HepG2 (cell line): ENCODE results near the gene BASP1.

Source experiments
- ATAD3A ChIP-seq: sonication (generic); formaldehyde crosslinking; IDR thresholded peaks from 2 replicates; pipeline ENCODE4 v1.4.0; 2020; ENCODE audit warnings: missing genetic modification reagents
- BCLAF1 ChIP-seq: fragments of 450-650 bp; IDR thresholded peaks from 2 replicates; pipeline ENCODE4 v1.6.1; 2017; ENCODE audit warnings: mild to moderate bottlenecking
- CTCF ChIP-seq: sonication (generic); formaldehyde crosslinking; IDR thresholded peaks from 2 replicates; pipeline ENCODE4 v1.5.0; 2020; ENCODE audit warnings: mild to moderate bottlenecking, missing genetic modification reagents, moderate library complexity
- DPF2 ChIP-seq: sonication (generic); formaldehyde crosslinking; IDR thresholded peaks from 2 replicates; pipeline ENCODE4 v1.4.0; 2020; ENCODE audit warnings: mild to moderate bottlenecking, low read depth, missing genetic modification reagents, borderline replicate concordance
- JARID2 ChIP-seq: sonication (generic); formaldehyde crosslinking; IDR thresholded peaks from 2 replicates; pipeline ENCODE4 v1.8.1; 2023; ENCODE audit warnings: missing genetic modification reagents, inconsistent platforms; ENCODE audit not compliant: insufficient replicate concordance
- KLF6 ChIP-seq: IDR thresholded peaks from 2 replicates; pipeline ENCODE4 v1.8.0; 2016; ENCODE audit warnings: missing biosample characterization, missing genetic modification reagents
- RFXANK ChIP-seq: IDR thresholded peaks from 2 replicates; pipeline ENCODE4 v1.6.1; 2016
- SYNCRIP ChIP-seq: fragments of 200-400 bp; formaldehyde crosslinking; IDR thresholded peaks from 2 replicates; pipeline ENCODE4 v1.6.1; 2018; ENCODE audit warnings: mild to moderate bottlenecking, low read depth, low read length; ENCODE audit not compliant: insufficient read depth
- TAF15 ChIP-seq: fragments of 200-400 bp; formaldehyde crosslinking; IDR thresholded peaks from one replicate; pipeline ENCODE4 v1.6.1; 2018; ENCODE audit warnings: mild to moderate bottlenecking, low read depth, low read length; ENCODE audit not compliant: poor library complexity, severe bottlenecking
- ZNF235 ChIP-seq: sonication (generic); formaldehyde crosslinking; IDR thresholded peaks from 2 replicates; pipeline ENCODE4 v1.8.1; 2023; ENCODE audit warnings: mild to moderate bottlenecking, missing genetic modification reagents, borderline replicate concordance
- ZNF292 ChIP-seq: sonication (generic); formaldehyde crosslinking; IDR thresholded peaks from 2 replicates; pipeline ENCODE4 v1.8.1; 2022; ENCODE audit warnings: mild to moderate bottlenecking, low read depth, missing genetic modification reagents, borderline replicate concordance

- TF ChIP-seq ZNF292 (CRISPR knock-in tag) (no peak), DPF2 (CRISPR knock-in tag) (no peak), CTCF (no peak), TAF15 (no peak), JARID2 (no peak), KLF6 (CRISPR knock-in tag) (no peak), RFXANK (CRISPR knock-in tag) (no peak), BCLAF1 (no peak), ATAD3A (CRISPR knock-in tag) (no peak), ZNF235 (CRISPR knock-in tag) (no peak), SYNCRIP (no peak)
Observed at GRCh38 chr5:17287501-17288155, 70.2 kb downstream of the BASP1 start.
